ENCODE results near the gene DUOXA1. TPM values are rescaled to one million over a fixed set of nuclear protein-coding genes. Genes with fewer than 3 reads are reported as not detected.

DUOXA1 gene
- total RNA-seq, 6 experiments from 2014 or later, result 0.09 to 0.31 (median 0.16) TPM; not detected in 3

DNA sequence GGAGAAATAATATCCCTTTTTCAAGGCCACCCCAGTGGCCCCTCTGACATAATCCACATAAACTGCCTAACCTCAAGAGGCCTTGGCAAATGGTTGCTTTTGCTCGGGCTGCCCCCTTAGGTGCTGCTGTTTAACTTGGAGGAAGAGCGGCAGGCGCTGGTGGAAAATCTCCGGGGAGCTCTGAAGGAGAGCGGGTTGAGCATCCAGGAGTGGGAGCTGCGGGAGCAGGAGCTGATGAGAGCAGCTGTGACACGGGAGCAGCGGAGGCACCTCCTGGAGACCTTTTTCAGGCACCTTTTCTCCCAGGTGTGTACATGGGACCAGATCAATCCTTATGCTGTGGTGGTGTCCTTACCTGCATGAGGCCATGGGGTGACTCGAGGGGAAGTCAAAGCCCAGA, 15.1 kb upstream of the DUOXA1 start:
- no peak overlapping the region for H3K4me3 Mint-ChIP-seq
- no peak overlapping the region for H3K27ac Mint-ChIP-seq
- TF ChIP-seq, protein P1, sequence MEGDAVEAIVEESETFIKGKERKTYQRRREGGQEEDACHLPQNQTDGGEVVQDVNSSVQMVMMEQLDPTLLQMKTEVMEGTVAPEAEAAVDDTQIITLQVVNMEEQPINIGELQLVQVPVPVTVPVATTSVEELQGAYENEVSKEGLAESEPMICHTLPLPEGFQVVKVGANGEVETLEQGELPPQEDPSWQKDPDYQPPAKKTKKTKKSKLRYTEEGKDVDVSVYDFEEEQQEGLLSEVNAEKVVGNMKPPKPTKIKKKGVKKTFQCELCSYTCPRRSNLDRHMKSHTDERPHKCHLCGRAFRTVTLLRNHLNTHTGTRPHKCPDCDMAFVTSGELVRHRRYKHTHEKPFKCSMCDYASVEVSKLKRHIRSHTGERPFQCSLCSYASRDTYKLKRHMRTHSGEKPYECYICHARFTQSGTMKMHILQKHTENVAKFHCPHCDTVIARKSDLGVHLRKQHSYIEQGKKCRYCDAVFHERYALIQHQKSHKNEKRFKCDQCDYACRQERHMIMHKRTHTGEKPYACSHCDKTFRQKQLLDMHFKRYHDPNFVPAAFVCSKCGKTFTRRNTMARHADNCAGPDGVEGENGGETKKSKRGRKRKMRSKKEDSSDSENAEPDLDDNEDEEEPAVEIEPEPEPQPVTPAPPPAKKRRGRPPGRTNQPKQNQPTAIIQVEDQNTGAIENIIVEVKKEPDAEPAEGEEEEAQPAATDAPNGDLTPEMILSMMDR (IDR thresholded peaks at IDR 0.05), result no peak
- H3K4me1 Mint-ChIP-seq (ENCODE audit: low read depth), result peaks cover 21% of the 10 kb centered on the region
- no peaks in the 10 kb centered on the region for H3K9me3 Mint-ChIP-seq
- H3K27me3 Mint-ChIP-seq (ENCODE audit: insufficient read depth), result peaks cover 9% of the 10 kb centered on the region
- no peak for DNase-seq
- H3K36me3 Mint-ChIP-seq (ENCODE audit: low read depth), result no peaks in the 10 kb centered on the region

GRCh38 chr15:45143946-45144345, 14.3 kb upstream of the DUOXA1 start:
- TF ChIP-seq, protein P1 (IDR thresholded peaks at IDR 0.05), result no peak
- Mint-ChIP-seq H3K36me3 (ENCODE audit: low read depth) (no peaks in the 10 kb centered on the region), H3K27ac (no peak overlapping the region), H3K4me3 (no peak overlapping the region), H3K27me3 (ENCODE audit: insufficient read depth) (peaks cover 10% of the 10 kb centered on the region), H3K9me3 (no peaks in the 10 kb centered on the region), H3K4me1 (ENCODE audit: low read depth) (peaks cover 19% of the 10 kb centered on the region)
- DNase-seq, result no peak

- peaks cover 15% of the 10 kb centered on the region for H3K27me3 Mint-ChIP-seq (ENCODE audit: insufficient read depth)
- peaks cover 11% of the 10 kb centered on the region for H3K4me1 Mint-ChIP-seq (ENCODE audit: low read depth)
- H3K27ac Mint-ChIP-seq, result no peak overlapping the region
- TF ChIP-seq, protein P1 (IDR thresholded peaks at IDR 0.05), result no peak
- DNase-seq, result no peak
- H3K9me3 Mint-ChIP-seq, result no peaks in the 10 kb centered on the region
- no peak overlapping the region for H3K4me3 Mint-ChIP-seq
- no peaks in the 10 kb centered on the region for H3K36me3 Mint-ChIP-seq (ENCODE audit: low read depth)
Measured at GRCh38 chr15:45143056-45143455, 13.4 kb upstream of the DUOXA1 start.

DNA sequence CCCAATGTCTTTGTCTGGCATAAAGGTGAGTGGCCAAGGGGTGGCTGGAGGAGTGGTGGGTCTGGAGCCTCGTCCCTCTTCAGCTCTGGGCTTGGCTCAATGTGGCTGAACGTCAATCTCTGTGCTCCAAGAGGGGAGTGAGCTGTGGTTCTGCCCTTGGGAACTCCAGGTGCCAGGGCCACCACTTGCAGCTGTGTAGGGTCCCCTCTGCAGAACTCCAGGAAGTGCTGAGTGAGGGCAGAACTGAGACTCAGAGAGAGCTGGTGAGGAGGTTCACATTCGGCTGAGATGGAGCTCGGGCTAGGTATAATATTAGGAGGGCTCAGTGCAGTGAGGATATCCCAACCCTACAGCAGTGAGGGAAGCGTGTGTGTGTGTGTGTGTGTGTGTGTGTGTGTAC, 11.7 kb upstream of the DUOXA1 start:
- no peak overlapping the region for H3K27ac Mint-ChIP-seq
- H3K4me3 Mint-ChIP-seq, result no peak overlapping the region
- no peaks in the 10 kb centered on the region for H3K9me3 Mint-ChIP-seq
- peaks cover 15% of the 10 kb centered on the region for H3K27me3 Mint-ChIP-seq (ENCODE audit: insufficient read depth)
- TF ChIP-seq, protein P1 (IDR thresholded peaks at IDR 0.05), result no peak
- DNase-seq, result no peak
- H3K4me1 Mint-ChIP-seq (ENCODE audit: low read depth), result peaks cover 7% of the 10 kb centered on the region
- no peaks in the 10 kb centered on the region for H3K36me3 Mint-ChIP-seq (ENCODE audit: low read depth)

GRCh38 chr15:45140557-45141250, 11.0 kb upstream of the DUOXA1 start:
- H3K27ac Mint-ChIP-seq, result no peak overlapping the region
- H3K4me1 Mint-ChIP-seq (ENCODE audit: low read depth), result peaks cover under 1% of the 10 kb centered on the region
- no peak overlapping the region for H3K4me3 Mint-ChIP-seq
- no peaks in the 10 kb centered on the region for H3K36me3 Mint-ChIP-seq (ENCODE audit: low read depth)
- TF ChIP-seq, protein P1 (IDR thresholded peaks at IDR 0.05), result no peak
- H3K9me3 Mint-ChIP-seq, result no peaks in the 10 kb centered on the region
- H3K27me3 Mint-ChIP-seq (ENCODE audit: insufficient read depth), result peaks cover 15% of the 10 kb centered on the region
- DNase-seq, result no peak
